ENCODE data around the gene ABCC4. TPM values are rescaled to one million over a fixed set of nuclear protein-coding genes. Genes with fewer than 3 reads are reported as not detected.

The ABCC4 gene
- total RNA-seq, 1 donor from 2014 or later: 4.0 TPM

- Mint-ChIP-seq H3K4me3 (ENCODE audit: unreplicated experiment) (no peak overlapping the region), H3K27me3 (ENCODE audit: unreplicated experiment) (no peaks in the 10 kb centered on the region), H3K4me1 (ENCODE audit: unreplicated experiment) (no peaks in the 10 kb centered on the region), H3K9me3 (ENCODE audit: unreplicated experiment) (no peaks in the 10 kb centered on the region), H3K36me3 (ENCODE audit: unreplicated experiment) (no peaks in the 10 kb centered on the region), H3K27ac (ENCODE audit: unreplicated experiment) (no peak overlapping the region)
- DNase-seq (ENCODE audit: extremely low spot score, unreplicated experiment): no peak
- TF ChIP-seq CTCF (IDR thresholded peaks at IDR 0.05): no peak
Measured at GRCh38 chr13:95216182-95216581, 85.1 kb downstream of the ABCC4 start.

GRCh38 chr13:95212983-95213850, 88.0 kb downstream of the ABCC4 start:
- H3K9me3 Mint-ChIP-seq (ENCODE audit: unreplicated experiment): no peaks in the 10 kb centered on the region
- no peak for TF ChIP-seq CTCF (IDR thresholded peaks at IDR 0.05)
- DNase-seq (ENCODE audit: extremely low spot score, unreplicated experiment): no peak
- no peak overlapping the region for H3K27ac Mint-ChIP-seq (ENCODE audit: unreplicated experiment)
- H3K4me3 Mint-ChIP-seq (ENCODE audit: unreplicated experiment): no peak overlapping the region
- no peaks in the 10 kb centered on the region for H3K36me3 Mint-ChIP-seq (ENCODE audit: unreplicated experiment)
- H3K4me1 Mint-ChIP-seq (ENCODE audit: unreplicated experiment): no peaks in the 10 kb centered on the region
- no peaks in the 10 kb centered on the region for H3K27me3 Mint-ChIP-seq (ENCODE audit: unreplicated experiment)

- no peak for DNase-seq (ENCODE audit: extremely low spot score, unreplicated experiment)
- TF ChIP-seq CTCF (IDR thresholded peaks at IDR 0.05): no peak
- Mint-ChIP-seq H3K36me3 (ENCODE audit: unreplicated experiment) (no peaks in the 10 kb centered on the region), H3K4me3 (ENCODE audit: unreplicated experiment) (no peak overlapping the region), H3K9me3 (ENCODE audit: unreplicated experiment) (no peaks in the 10 kb centered on the region), H3K27me3 (ENCODE audit: unreplicated experiment) (no peaks in the 10 kb centered on the region), H3K27ac (ENCODE audit: unreplicated experiment) (no peak overlapping the region), H3K4me1 (ENCODE audit: unreplicated experiment) (no peaks in the 10 kb centered on the region)
Measured at GRCh38 chr13:95209109-95209508, 92.1 kb downstream of the ABCC4 start.

- Mint-ChIP-seq H3K4me3 (ENCODE audit: unreplicated experiment) (no peak overlapping the region), H3K27ac (ENCODE audit: unreplicated experiment) (no peak overlapping the region), H3K36me3 (ENCODE audit: unreplicated experiment) (no peaks in the 10 kb centered on the region), H3K4me1 (ENCODE audit: unreplicated experiment) (no peaks in the 10 kb centered on the region), H3K27me3 (ENCODE audit: unreplicated experiment) (no peaks in the 10 kb centered on the region), H3K9me3 (ENCODE audit: unreplicated experiment) (no peaks in the 10 kb centered on the region)
- no peak for DNase-seq (ENCODE audit: extremely low spot score, unreplicated experiment)
- TF ChIP-seq CTCF (IDR thresholded peaks at IDR 0.05): no peak
Measured at GRCh38 chr13:95207769-95208366, 93.4 kb downstream of the ABCC4 start.

GRCh38 chr13:95206116-95206515, 95.1 kb downstream of the ABCC4 start:
- Mint-ChIP-seq H3K9me3 (ENCODE audit: unreplicated experiment) (no peaks in the 10 kb centered on the region), H3K27me3 (ENCODE audit: unreplicated experiment) (no peaks in the 10 kb centered on the region), H3K4me3 (ENCODE audit: unreplicated experiment) (no peak overlapping the region), H3K36me3 (ENCODE audit: unreplicated experiment) (no peaks in the 10 kb centered on the region), H3K4me1 (ENCODE audit: unreplicated experiment) (no peaks in the 10 kb centered on the region), H3K27ac (ENCODE audit: unreplicated experiment) (no peak overlapping the region)
- TF ChIP-seq CTCF (IDR thresholded peaks at IDR 0.05): no peak
- no peak for DNase-seq (ENCODE audit: extremely low spot score, unreplicated experiment)

Measured in osteocyte (in vitro differentiated cells).